Suprapubic skin (tissue), 4 donors: ENCODE data around the gene POLA2. TPM values are rescaled to one million over a fixed set of nuclear protein-coding genes. Genes with fewer than 3 reads are reported as not detected.

Experiments used
- DNase-seq, 2 donors: peaks; one replicate each; pipeline ENCODE4 v3.0.0-alpha.2; 2019; ENCODE audit warnings: low spot score in 2 of 2
- H3K27ac ChIP-seq: fragments of 200-600 bp; sonication (generic); one replicate; pipeline ENCODE4 v1.5.1; 2019
- H3K27me3 ChIP-seq: fragments of 200-600 bp; sonication (generic); one replicate; pipeline ENCODE4 v1.5.1; 2019
- H3K36me3 ChIP-seq: fragments of 200-600 bp; sonication (generic); one replicate; pipeline ENCODE4 v1.5.1; 2019
- H3K4me1 ChIP-seq: fragments of 200-600 bp; sonication (generic); one replicate; pipeline ENCODE4 v1.5.1; 2019
- H3K4me3 ChIP-seq: fragments of 200-600 bp; sonication (generic); one replicate; pipeline ENCODE4 v1.5.1; 2019; ENCODE audit warnings: mild to moderate bottlenecking
- H3K9me3 ChIP-seq: fragments of 200-600 bp; sonication (generic); one replicate; pipeline ENCODE4 v1.5.1; 2019
- EP300 ChIP-seq: sonication (generic); formaldehyde crosslinking; IDR thresholded peaks from one replicate; pipeline ENCODE4 v1.6.1; 2017; ENCODE audit warnings: antibody characterized with exemption
- POLR2A ChIP-seq, 2 donors: fragments of 450-650 bp; IDR thresholded peaks; one replicate each; pipeline ENCODE4 v1.6.1; 2017; ENCODE audit warnings: antibody characterized with exemption in 2 of 2, mild to moderate bottlenecking in 2 of 2, moderate library complexity in 2 of 2
- POLR2AphosphoS5 ChIP-seq, 3 donors: sonication (generic); formaldehyde crosslinking; IDR thresholded peaks; one replicate each; pipeline ENCODE4 v1.6.1; 2017; ENCODE audit warnings: antibody characterized with exemption in 3 of 3
- WGBS: methylation state at CpG from one replicate; pipeline ENCODE4 v1.1.5; 2018; 5-methylcytosine and 5-hydroxymethylcytosine counted together
- total RNA-seq, 4 donors: library from RNA; depleted of rRNA; stranded (reverse); fragments of >200 nt; gene quantifications; one replicate each; pipeline ENCODE4 v1.1.0, GENCODE V29; 2016
- TF ChIP-seq, protein P1 (sequence below), 2 donors: fragments of 200-600 bp in 1 of 2; fragments of 450-650 bp in 1 of 2; sonication (generic) in 1 of 2; IDR thresholded peaks; one replicate each; pipeline ENCODE4 v1.5.1; 2016 to 2019; ENCODE audit warnings: antibody characterized with exemption in 2 of 2, mild to moderate bottlenecking in 1 of 2, moderate library complexity in 1 of 2

The POLA2 gene
- total RNA-seq, 4 donors from 2014 or later: 4.5 to 19.7 (median 7.3) TPM

DNA sequence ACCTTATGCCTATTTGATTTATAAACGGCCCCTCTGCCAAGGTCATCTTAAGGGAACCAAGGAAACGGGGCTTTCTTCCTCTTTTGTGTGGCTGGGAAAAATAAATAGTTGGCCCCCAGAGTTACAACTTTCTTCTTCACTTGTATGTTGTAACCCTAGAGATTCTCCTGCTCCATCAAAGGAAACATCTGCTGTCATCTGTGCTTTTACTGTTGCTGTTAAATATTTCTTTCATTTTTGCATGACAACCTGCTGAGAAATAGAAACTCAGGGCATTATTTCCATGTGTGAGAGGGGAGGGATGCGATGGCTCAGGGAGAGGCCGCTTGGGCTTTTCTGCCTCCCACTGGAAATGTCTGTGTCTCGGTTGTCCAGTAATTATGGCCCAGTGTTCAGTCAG is 31.1 kb downstream of the POLA2 start:
- H3K27ac ChIP-seq: peak overlapping the region; percentile 90
- no peak overlapping the region for H3K4me3 ChIP-seq
- 59% methylated on average over 5 of the region's 5 CpGs for whole genome bisulfite sequencing
- peaks cover 43% of the 10 kb centered on the region for H3K36me3 ChIP-seq
- DNase-seq: no peak
- H3K9me3 ChIP-seq: no peaks in the 10 kb centered on the region
- H3K4me1 ChIP-seq: peaks cover 54% of the 10 kb centered on the region
- H3K27me3 ChIP-seq: no peaks in the 10 kb centered on the region
- no peak for TF ChIP-seq POLR2A (IDR thresholded peaks at IDR 0.05)
- TF ChIP-seq, protein P1, sequence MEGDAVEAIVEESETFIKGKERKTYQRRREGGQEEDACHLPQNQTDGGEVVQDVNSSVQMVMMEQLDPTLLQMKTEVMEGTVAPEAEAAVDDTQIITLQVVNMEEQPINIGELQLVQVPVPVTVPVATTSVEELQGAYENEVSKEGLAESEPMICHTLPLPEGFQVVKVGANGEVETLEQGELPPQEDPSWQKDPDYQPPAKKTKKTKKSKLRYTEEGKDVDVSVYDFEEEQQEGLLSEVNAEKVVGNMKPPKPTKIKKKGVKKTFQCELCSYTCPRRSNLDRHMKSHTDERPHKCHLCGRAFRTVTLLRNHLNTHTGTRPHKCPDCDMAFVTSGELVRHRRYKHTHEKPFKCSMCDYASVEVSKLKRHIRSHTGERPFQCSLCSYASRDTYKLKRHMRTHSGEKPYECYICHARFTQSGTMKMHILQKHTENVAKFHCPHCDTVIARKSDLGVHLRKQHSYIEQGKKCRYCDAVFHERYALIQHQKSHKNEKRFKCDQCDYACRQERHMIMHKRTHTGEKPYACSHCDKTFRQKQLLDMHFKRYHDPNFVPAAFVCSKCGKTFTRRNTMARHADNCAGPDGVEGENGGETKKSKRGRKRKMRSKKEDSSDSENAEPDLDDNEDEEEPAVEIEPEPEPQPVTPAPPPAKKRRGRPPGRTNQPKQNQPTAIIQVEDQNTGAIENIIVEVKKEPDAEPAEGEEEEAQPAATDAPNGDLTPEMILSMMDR (IDR thresholded peaks at IDR 0.05): no peak
- no peak for TF ChIP-seq EP300
- no peak for TF ChIP-seq POLR2AphosphoS5 (IDR thresholded peaks at IDR 0.05)

DNA sequence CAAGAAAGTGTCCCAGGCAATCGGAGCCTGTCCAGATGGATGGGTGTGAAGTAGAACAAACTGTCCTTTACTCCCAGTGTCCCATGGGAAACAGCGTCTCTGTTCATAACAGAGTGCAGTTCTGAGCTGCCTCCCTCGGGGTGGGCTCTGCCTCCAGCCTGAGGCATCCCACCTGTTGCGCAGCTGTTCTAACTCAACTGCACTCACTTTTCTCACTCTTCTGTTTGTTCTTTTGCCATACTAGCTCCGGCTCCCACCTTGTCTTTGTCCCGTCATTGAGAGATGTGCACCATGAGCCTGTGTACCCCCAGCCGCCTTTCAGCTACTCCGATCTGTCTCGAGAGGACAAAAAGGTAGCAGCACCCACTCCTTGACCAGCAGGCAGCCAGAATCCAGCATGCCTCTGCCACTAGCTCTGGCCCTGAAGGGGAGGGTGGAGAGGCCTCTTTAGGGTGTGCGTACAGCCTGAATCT is 32.2 kb downstream of the POLA2 start:
- WGBS: 78% methylated on average over 10 of the region's 10 CpGs

DNA sequence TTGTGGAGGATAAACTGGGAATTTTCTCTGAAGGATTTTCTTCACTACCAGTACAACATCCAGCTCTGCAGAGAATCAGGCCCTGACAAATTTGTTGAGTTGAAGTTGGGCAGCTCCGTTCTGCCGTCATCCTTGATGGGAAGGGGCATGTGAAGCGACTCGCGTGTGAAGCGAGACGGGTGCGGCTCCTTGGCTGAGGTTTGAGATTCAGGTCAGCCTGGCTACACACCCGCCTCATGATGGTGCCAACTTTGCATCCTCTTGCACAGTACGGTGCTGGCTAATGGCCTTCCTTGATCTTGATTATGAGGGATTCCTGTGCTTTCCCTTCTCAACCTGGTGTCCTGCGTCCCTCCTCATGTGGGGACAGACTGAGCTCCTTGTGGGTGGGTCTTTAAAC is 33.2 kb downstream of the POLA2 start:
- H3K36me3 ChIP-seq: peaks cover 43% of the 10 kb centered on the region
- no peaks in the 10 kb centered on the region for H3K27me3 ChIP-seq
- peaks cover 58% of the 10 kb centered on the region for H3K4me1 ChIP-seq
- H3K4me3 ChIP-seq: no peak overlapping the region
- H3K27ac ChIP-seq: no peak overlapping the region
- DNase-seq: no peak
- no peaks in the 10 kb centered on the region for H3K9me3 ChIP-seq
- TF ChIP-seq, protein P1 (IDR thresholded peaks at IDR 0.05): no peak
- TF ChIP-seq EP300 (no peak), POLR2AphosphoS5 (IDR thresholded peaks at IDR 0.05) (no peak), POLR2A (IDR thresholded peaks at IDR 0.05) (no peak)
- WGBS: 76% methylated on average over 11 of the region's 11 CpGs

More for the DNA sequence above, 32.2 kb downstream of the POLA2 start:
- peak overlapping the region; percentile 0 for H3K27ac ChIP-seq
- no peak overlapping the region for H3K4me3 ChIP-seq
- H3K9me3 ChIP-seq: no peaks in the 10 kb centered on the region
- H3K27me3 ChIP-seq: no peaks in the 10 kb centered on the region
- H3K36me3 ChIP-seq: peaks cover 46% of the 10 kb centered on the region
- TF ChIP-seq POLR2AphosphoS5 (IDR thresholded peaks at IDR 0.05) (no peak), EP300 (peak; percentile 56)
- H3K4me1 ChIP-seq: peaks cover 59% of the 10 kb centered on the region
- DNase-seq: no peak

DNA sequence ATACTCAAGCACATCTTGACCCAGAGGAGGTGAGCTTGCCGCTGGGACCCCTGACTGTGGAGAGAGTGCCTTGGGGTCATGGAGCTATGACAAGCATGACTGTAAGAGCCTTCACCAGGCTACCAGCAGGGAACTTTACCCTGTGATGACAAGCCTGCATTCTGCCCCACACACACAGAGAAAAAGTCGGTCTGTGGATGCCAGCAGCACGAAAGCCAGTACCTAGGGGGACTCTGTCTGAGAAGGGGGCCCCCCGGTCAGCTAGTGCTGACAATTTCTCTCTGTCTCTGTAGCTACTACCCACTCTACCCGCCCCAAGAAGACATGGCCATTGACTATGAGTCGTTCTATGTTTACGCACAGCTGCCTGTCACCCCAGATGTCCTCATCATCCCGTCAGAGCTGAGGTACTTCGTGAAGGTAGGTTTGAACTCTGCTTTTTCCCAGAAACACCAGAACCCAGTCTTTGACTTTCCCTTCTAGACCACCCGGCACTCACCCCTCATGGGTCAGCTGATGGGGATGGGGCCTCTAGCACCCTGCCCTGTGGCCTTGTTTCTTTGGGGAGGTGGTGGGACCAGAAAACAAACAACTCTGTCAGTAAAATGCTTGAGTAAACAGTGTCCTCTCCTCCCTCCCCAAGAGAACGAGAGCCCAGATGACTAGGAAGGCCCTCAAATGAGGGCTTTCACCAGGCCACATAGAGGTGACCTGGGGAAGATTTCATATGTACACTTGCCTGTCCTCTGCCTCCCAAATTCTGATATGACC is 34.0 kb downstream of the POLA2 start:
- WGBS: 97% methylated on average over 11 of the region's 11 CpGs
- peak overlapping the region; percentile 54 for H3K27ac ChIP-seq

DNA sequence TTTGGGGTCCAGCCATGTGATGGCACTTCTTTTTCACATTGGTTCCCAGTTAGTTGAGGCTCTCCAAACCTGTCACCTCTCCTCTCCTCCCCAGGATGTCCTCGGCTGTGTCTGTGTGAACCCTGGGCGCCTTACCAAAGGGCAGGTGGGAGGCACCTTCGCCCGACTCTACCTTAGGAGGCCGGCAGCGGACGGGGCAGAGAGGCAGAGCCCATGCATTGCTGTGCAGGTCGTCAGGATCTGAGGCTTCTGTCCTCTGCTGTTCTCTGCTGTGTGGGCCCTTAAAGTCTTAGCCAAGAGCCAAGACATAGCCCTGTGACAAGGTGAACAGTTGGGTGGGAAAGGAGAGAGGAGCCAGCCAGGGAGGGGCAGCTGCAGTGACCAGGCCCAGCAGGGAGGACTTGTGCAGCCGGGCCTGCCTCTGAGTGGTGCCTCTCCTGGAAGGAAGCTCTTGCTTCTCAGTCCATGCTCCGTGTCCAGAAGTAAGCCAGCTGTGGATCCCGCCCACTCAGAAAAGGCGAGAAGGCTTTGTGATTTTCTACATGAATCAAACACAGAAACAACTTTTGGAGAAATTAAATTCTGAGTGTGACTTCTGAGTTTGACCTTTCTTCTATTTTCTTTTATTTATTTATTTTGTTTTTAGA is 35.4 kb downstream of the POLA2 start:
- Histone ChIP-seq H3K4me1 (peaks cover 46% of the 10 kb centered on the region), H3K27ac (peak overlapping the region; percentile 54), H3K36me3 (peaks cover 43% of the 10 kb centered on the region), H3K9me3 (no peaks in the 10 kb centered on the region), H3K4me3 (no peak overlapping the region), H3K27me3 (no peaks in the 10 kb centered on the region)
- TF ChIP-seq EP300 (no peak), POLR2A (IDR thresholded peaks at IDR 0.05) (no peak), POLR2AphosphoS5 (IDR thresholded peaks at IDR 0.05) (no peak)
- 74% methylated on average over 12 of the region's 12 CpGs for WGBS
- no peak for DNase-seq

More for the DNA sequence above, 34.0 kb downstream of the POLA2 start:
- Histone ChIP-seq H3K27me3 (no peaks in the 10 kb centered on the region), H3K36me3 (peaks cover 43% of the 10 kb centered on the region), H3K4me1 (peaks cover 51% of the 10 kb centered on the region), H3K4me3 (no peak overlapping the region), H3K9me3 (no peaks in the 10 kb centered on the region)
- no peak for DNase-seq
- TF ChIP-seq POLR2A (IDR thresholded peaks at IDR 0.05) (no peak), EP300 (no peak), POLR2AphosphoS5 (IDR thresholded peaks at IDR 0.05) (no peak)
- TF ChIP-seq, protein P1 (IDR thresholded peaks at IDR 0.05): no peak

DNA sequence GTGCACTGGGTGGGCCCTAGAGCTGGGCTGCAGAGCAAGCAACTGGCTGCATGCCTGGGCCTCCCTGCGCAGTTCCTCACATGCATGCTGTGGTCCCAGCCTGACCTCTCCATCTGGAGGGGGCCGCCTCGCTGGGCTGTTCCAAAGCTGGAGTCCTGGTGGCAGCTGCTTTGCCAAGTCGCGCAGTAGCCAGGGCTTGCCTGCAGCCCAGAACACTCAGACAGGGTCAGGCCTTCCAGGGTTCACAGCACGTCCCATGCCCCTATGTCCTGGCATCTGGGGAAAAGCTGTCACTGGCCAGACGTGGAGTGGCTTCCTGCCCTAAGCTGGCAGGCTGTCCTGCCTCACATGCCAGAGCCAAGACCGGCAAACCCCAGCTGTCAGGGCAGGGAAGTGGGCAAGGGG is 36.4 kb downstream of the POLA2 start:
- no peaks in the 10 kb centered on the region for H3K27me3 ChIP-seq
- DNase-seq: peak; percentile 81 to 92
- TF ChIP-seq POLR2A (IDR thresholded peaks at IDR 0.05) (no peak), EP300 (no peak), POLR2AphosphoS5 (IDR thresholded peaks at IDR 0.05) (no peak)
- TF ChIP-seq, protein P1 (IDR thresholded peaks at IDR 0.05): no peak
- H3K9me3 ChIP-seq: no peaks in the 10 kb centered on the region
- peak overlapping the region; percentile 70 for H3K27ac ChIP-seq
- H3K4me3 ChIP-seq: no peak overlapping the region
- H3K4me1 ChIP-seq: peaks cover 36% of the 10 kb centered on the region
- 55% methylated on average over 2 of the region's 8 CpGs for WGBS
- peaks cover 43% of the 10 kb centered on the region for H3K36me3 ChIP-seq
